Stimulated activated CD4-positive, alpha-beta T cell treated with anti-CD3 and anti-CD28 coated beads, TNF-alpha, amount 100 ng/mL, for 4 hours (primary cell): ENCODE measurements around the gene RBMS2.
A peak's percentile ranks its signal among the peaks of the same experiment; 100 is the strongest.
"Not testable (repeated sequence)": the region's sequence is repeated elsewhere in the genome, so short reads cannot be mapped to it uniquely, and the experiment has no call there.

Experiments
- DNase-seq, 3 experiments: peaks; one replicate each; pipeline ENCODE4 v3.0.0-alpha.2; 2020; ENCODE audit warnings: low read depth in 3 of 3

The RBMS2 gene

GRCh38 chr12:56517854-56518253, 3.8 kb upstream of the RBMS2 start:
- no peak for DNase-seq

- no peak for DNase-seq
Measured at GRCh38 chr12:56518570-56518969, 3.0 kb upstream of the RBMS2 start.

GRCh38 chr12:56520048-56520447, 1.6 kb upstream of the RBMS2 start:
- DNase-seq: no peak

GRCh38 chr12:56520506-56520905, 1.1 kb upstream of the RBMS2 start:
- no peak for DNase-seq

- no peak for DNase-seq
Measured at GRCh38 chr12:56521209-56521589, 421 bp upstream of the RBMS2 start.

GRCh38 chr12:56522411-56523193, 982 bp downstream of the RBMS2 start:
- DNase-seq: no peak

GRCh38 chr12:56528846-56529245, 7.2 kb downstream of the RBMS2 start:
- no peak for DNase-seq

- no peak for DNase-seq
Measured at GRCh38 chr12:56529656-56530055, 8.0 kb downstream of the RBMS2 start.

- no peak for DNase-seq
Measured at GRCh38 chr12:56530390-56531055, 8.9 kb downstream of the RBMS2 start.

- DNase-seq: no peak
Measured at GRCh38 chr12:56537546-56537945, 15.9 kb downstream of the RBMS2 start.

GRCh38 chr12:56541631-56542030, 20.0 kb downstream of the RBMS2 start:
- DNase-seq: no peak

GRCh38 chr12:56542164-56542563, 20.5 kb downstream of the RBMS2 start:
- DNase-seq: no peak

GRCh38 chr12:56545023-56545604, 23.5 kb downstream of the RBMS2 start:
- DNase-seq: no peak

GRCh38 chr12:56546680-56547079, 25.1 kb downstream of the RBMS2 start:
- DNase-seq: no peak

- no peak for DNase-seq
Measured at GRCh38 chr12:56551070-56551469, 29.4 kb downstream of the RBMS2 start.

- DNase-seq: peak in 1 of 3 experiments; percentile 15
Measured at GRCh38 chr12:56565510-56566101, 44.0 kb downstream of the RBMS2 start.

- DNase-seq: no peak
Measured at GRCh38 chr12:56568146-56568545, 46.5 kb downstream of the RBMS2 start.

- no peak for DNase-seq
Measured at GRCh38 chr12:56571121-56571520, 49.5 kb downstream of the RBMS2 start.

GRCh38 chr12:56572288-56572687, 50.7 kb downstream of the RBMS2 start:
- no peak for DNase-seq

- DNase-seq: no peak
Measured at GRCh38 chr12:56574210-56574609, 52.6 kb downstream of the RBMS2 start.

GRCh38 chr12:56577248-56577647, 55.6 kb downstream of the RBMS2 start:
- not testable (repeated sequence) for DNase-seq

GRCh38 chr12:56578983-56579546, 57.4 kb downstream of the RBMS2 start:
- DNase-seq: no peak
